Fibroblast of the aortic adventitia (primary cell): ENCODE results near the gene CTBP2. TPM values are rescaled to one million over a fixed set of nuclear protein-coding genes. Genes with fewer than 3 reads are reported as not detected.

ENCODE experiments used
- DNase-seq: peaks from one replicate; pipeline ENCODE4 v3.0.0-alpha.2; 2010; ENCODE audit warnings: low read depth
- H3K4me3 ChIP-seq: 2 replicates; pipeline ENCODE4 v1.5.1; 2011; ENCODE audit warnings: low read depth, mild to moderate bottlenecking, control low read depth, low read length, moderate library complexity
- total RNA-seq: library from RNA; depleted of rRNA; stranded (reverse); fragments of >200 nt; gene quantifications from 2 replicates; pipeline ENCODE4 v1.2.3, GENCODE V29; 2012; ENCODE audit warnings: low replicate concordance
- TF ChIP-seq, protein P1 (sequence below): IDR thresholded peaks from 2 replicates; pipeline ENCODE4 v1.5.1; 2011; ENCODE audit warnings: mild to moderate bottlenecking, low read length, control low read depth, inconsistent platforms; ENCODE audit not compliant: insufficient read depth

CTBP2 gene
- total RNA-seq, 1 donor, result 45.4 TPM

DNA sequence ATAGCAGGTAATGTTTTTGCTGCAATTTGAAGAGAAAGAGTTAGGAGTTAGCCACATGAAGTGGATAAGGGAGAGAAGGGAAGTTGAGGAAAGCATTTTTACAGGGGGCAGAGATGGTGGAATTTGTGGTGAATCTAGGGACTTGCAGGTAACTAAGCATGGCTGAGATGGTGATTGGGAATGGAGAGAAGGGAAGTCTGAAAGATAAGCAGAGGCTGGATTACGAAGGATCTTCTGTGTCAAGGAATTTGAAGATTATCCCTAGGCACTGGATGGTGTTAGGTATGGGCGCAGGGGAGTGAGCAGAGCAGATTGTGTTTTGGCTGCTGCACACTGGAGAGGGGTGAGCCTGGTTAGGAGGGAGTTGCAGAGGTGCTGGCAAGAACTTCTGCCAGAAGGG is 193.1 kb downstream of the CTBP2 start:
- DNase-seq, result no peak
- TF ChIP-seq, protein P1, sequence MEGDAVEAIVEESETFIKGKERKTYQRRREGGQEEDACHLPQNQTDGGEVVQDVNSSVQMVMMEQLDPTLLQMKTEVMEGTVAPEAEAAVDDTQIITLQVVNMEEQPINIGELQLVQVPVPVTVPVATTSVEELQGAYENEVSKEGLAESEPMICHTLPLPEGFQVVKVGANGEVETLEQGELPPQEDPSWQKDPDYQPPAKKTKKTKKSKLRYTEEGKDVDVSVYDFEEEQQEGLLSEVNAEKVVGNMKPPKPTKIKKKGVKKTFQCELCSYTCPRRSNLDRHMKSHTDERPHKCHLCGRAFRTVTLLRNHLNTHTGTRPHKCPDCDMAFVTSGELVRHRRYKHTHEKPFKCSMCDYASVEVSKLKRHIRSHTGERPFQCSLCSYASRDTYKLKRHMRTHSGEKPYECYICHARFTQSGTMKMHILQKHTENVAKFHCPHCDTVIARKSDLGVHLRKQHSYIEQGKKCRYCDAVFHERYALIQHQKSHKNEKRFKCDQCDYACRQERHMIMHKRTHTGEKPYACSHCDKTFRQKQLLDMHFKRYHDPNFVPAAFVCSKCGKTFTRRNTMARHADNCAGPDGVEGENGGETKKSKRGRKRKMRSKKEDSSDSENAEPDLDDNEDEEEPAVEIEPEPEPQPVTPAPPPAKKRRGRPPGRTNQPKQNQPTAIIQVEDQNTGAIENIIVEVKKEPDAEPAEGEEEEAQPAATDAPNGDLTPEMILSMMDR, result no peak
- no peak overlapping the region for H3K4me3 ChIP-seq

DNA sequence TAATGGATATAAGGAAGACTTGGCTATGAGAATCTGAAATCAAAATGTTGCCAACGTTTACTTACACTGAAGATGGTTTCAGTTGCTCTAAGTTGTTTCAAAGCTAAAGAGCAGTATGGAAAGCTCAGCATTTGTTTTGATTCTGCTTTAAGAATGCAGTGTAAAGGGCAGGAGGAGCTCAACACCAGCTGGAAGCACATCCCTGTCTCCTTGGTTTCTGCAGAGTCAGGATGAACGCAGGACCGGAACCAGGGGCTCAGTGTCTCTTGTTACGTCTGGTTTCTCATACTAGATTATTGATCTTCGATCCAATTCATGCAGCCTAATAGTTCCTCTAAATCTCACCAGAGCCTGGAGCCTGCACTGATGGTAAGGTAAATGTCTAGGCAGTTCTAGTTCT is 194.4 kb downstream of the CTBP2 start:
- no peak for DNase-seq
- TF ChIP-seq, protein P1, result no peak

DNA sequence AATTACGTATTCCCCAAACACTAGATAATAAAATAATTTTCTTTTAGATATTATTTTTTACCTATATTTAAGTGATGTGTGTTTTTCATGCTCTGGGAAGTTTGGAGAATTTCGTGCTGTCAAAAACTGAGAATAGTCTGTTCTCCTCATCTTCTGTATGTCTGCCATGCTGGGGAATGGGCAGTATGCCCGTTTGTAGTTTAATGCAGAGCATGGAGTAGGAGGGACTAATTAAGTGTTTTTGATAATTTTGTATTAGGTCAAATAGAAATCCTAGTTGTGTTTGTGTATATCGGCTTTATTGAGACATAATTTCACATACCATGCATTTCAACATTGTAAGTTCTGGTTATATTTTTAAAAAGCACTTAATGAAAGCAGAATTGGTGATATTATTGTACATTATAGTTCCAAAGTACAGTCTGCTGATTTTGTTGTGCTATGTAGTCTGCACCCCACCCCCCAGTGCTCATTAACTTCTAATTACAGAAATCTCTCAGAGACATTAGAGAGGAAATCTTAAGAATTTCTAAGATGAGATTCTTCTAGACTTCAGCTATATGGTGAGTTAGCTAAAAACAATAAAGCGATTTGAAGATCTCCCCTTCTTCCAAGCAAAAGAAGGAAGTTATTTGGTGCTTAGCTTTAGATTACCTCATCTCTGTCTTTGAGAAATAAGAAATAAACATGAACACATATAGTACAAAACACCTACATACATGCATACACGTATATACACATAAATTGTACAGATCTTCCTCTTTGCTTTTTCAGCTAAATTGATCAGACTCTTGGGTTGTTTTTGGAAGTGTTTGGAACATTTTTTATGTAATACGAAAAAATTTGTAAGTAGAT is 196.3 kb downstream of the CTBP2 start:
- no peak for DNase-seq
- H3K4me3 ChIP-seq, result no peak overlapping the region
- TF ChIP-seq, protein P1, result no peak

More for the DNA sequence above, 194.4 kb downstream of the CTBP2 start:
- H3K4me3 ChIP-seq, result no peak overlapping the region

DNA sequence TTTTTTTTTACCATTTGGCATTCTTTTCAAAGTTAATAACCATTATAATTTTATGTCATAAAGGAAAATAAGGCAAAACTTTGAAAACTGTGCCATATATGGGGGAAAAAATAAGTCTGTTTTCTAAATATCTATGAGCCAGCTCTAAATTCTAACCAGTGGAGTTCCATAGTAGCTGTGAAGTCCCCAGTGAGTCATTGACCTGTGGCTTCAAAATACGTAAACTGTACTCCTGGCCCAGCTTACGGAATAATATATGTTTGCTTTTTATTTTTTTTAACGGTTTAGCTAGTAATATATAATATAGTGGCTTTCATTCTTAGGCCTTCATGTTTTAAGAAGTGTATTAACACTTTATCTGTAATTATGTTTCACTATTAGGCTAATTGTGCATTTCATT is 197.9 kb downstream of the CTBP2 start:
- TF ChIP-seq, protein P1, result no peak
- H3K4me3 ChIP-seq, result no peak overlapping the region
- no peak for DNase-seq

DNA sequence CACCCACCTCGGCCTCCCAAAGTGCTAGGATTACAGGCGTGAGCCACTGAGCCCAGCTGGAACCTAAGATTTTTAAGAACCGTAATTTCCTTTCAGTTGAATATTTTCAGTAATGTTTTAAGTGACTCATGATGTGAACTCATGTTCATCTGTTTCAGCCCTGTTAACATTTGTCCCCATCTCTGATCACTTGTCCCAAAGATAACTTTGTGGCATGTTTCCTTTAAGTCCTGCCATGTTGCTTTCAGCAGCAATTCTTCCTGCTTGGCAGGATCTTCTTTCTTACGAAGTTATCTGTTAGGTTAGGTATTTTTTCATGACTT is 199.2 kb downstream of the CTBP2 start:
- H3K4me3 ChIP-seq, result no peak overlapping the region
- TF ChIP-seq, protein P1, result no peak
- no peak for DNase-seq

DNA sequence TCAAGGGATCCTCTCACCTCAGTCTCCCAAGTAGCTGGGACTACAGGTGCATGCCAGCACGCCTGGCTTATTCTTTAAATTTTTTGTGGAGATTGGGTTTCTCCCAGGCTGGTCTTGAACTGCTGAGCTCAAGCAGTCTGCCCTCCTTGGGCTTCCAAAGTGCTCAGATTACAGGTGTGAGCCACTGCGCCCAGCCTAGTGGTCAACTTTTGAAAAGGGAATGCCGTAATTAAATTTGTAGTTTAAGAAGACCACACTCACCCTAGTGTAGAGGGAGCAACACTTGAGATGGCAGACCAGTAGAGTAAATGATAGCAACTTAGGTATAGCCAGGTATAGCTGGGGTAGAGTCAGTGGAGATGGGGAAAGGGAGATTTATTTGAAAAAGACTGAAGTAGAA is 200.8 kb downstream of the CTBP2 start:
- DNase-seq, result no peak
- no peak overlapping the region for H3K4me3 ChIP-seq
- TF ChIP-seq, protein P1, result no peak
